ENCODE results near the gene KRT85. TPM values are rescaled to one million over a fixed set of nuclear protein-coding genes. Genes with fewer than 3 reads are reported as not detected.

Gene KRT85
- polyA plus RNA-seq, 2 of the 4 experiments (the other 2 are of a cell fraction): 3.7 TPM; not detected in 1

DNA sequence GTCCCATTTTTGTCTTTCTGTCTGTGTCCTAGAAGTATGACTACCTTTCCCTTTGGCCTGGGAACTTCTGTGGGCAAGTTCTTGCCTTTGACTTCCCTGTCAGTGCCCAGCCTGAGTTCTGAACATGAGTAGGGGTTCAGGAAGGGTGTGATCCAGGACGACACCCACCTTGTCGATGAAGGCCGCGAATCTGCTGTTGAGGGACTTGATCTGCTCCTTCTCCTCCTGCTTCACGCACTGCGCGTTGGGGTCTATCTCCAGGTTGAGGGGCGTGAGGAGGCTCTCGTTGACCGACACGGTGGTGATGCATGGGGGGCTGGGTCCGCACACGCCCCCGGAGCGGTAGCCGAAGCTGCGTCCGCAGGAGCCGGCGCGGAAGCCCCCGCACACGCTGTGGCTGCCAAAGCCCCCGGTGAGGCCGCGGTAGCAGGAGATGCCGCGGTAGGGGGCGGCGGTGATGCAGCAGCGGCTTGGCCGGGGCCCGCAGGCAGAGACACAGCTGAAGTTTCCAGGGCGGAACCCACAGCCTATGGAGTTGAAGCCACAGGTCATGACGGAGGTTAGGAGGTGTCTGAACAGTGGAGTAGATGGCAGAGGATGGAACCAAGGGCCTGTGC is 46.4 kb downstream of the KRT85 start, which contains the start of gene KRT83:
TSS of gene KRT83 (minus strand) at position 615 of the 617 bp plus-strand sequence. CDS start at position 552, 63 bp downstream.
- ATAC-seq (no peak), FAIRE-seq (no peak), DNase-seq (ENCODE audit: low read depth in 1 of 2, low spot score in 1 of 2) (no peak)
- peak within 1 kb of the TSS; percentile 51 to 81; a peak in 4 of 6 replicates for H3K27ac ChIP-seq
- TF ChIP-seq EHMT2 (IDR thresholded peaks at IDR 0.05; ENCODE audit: low read depth) (no peak), SMC3 (IDR thresholded peaks at IDR 0.05) (no peak), MAFK (IDR thresholded peaks at IDR 0.05; ENCODE audit: partially characterized antibody) (no peak), E2F6 (IDR thresholded peaks at IDR 0.05; ENCODE audit: borderline replicate concordance, low read depth) (no peak), RNF2 (IDR thresholded peaks at IDR 0.05; ENCODE audit: borderline replicate concordance, low read depth) (no peak), CHD4 (IDR thresholded peaks at IDR 0.05; ENCODE audit: borderline replicate concordance) (no peak), CHD2 (IDR thresholded peaks at IDR 0.05; ENCODE audit: low read length, partially characterized antibody) (no peak), EP300 (IDR thresholded peaks at IDR 0.05) (no peak), TP53 (CRISPR knock-in tag; IDR thresholded peaks at IDR 0.05) (no peak), JUN (IDR thresholded peaks at IDR 0.05) (no peak), POLR2AphosphoS2 (conservative IDR thresholded peaks at IDR 0.05; ENCODE audit: low read length) (no peak)
- TF ChIP-seq, protein P1, sequence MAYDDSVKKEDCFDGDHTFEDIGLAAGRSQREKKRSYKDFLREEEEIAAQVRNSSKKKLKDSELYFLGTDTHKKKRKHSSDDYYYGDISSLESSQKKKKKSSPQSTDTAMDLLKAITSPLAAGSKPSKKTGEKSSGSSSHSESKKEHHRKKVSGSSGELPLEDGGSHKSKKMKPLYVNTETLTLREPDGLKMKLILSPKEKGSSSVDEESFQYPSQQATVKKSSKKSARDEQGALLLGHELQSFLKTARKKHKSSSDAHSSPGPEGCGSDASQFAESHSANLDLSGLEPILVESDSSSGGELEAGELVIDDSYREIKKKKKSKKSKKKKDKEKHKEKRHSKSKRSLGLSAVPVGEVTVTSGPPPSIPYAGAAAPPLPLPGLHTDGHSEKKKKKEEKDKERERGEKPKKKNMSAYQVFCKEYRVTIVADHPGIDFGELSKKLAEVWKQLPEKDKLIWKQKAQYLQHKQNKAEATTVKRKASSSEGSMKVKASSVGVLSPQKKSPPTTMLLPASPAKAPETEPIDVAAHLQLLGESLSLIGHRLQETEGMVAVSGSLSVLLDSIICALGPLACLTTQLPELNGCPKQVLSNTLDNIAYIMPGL (CRISPR knock-in tag; IDR thresholded peaks at IDR 0.05; ENCODE audit: borderline replicate concordance): no peak
- TF ChIP-seq, protein P2, sequence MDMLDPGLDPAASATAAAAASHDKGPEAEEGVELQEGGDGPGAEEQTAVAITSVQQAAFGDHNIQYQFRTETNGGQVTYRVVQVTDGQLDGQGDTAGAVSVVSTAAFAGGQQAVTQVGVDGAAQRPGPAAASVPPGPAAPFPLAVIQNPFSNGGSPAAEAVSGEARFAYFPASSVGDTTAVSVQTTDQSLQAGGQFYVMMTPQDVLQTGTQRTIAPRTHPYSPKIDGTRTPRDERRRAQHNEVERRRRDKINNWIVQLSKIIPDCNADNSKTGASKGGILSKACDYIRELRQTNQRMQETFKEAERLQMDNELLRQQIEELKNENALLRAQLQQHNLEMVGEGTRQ (IDR thresholded peaks at IDR 0.05): no peak
- TF ChIP-seq, protein P3, sequence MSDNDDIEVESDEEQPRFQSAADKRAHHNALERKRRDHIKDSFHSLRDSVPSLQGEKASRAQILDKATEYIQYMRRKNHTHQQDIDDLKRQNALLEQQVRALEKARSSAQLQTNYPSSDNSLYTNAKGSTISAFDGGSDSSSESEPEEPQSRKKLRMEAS (IDR thresholded peaks at IDR 0.05): no peak
- peaks cover 7% of the 10 kb centered on the region; the same call in 1 of the 3 replicates for H3K4me1 ChIP-seq
- no peak within 1 kb of the TSS for H3K4me2 ChIP-seq
- 93% methylated on average over 34 of the region's 35 CpGs for WGBS (ENCODE audit: missing lambda C conversion rate)
- CTCF ChIA-PET: interaction anchor here (0.8 to 15.7 kb wide), 9 partner anchors 11 to 564 kb away, joined by 3 to 387 read pairs (median 3); partner anchors contain the start of gene KRT86
- POLR2A ChIA-PET: no interaction called here
- no peaks in the 10 kb centered on the region for H3K9me3 ChIP-seq
- H3K4me3 ChIP-seq: no peak within 1 kb of the TSS

- no peak overlapping the region for H3K4me3 ChIP-seq
- FAIRE-seq (no peak), ATAC-seq (peak in 1 of 2 experiments; percentile 51; a peak in 2 of 6 replicates), DNase-seq (ENCODE audit: low read depth in 1 of 2, low spot score in 1 of 2) (peak in 1 of 2 experiments; percentile 59)
- CTCF ChIA-PET: interaction anchor here (0.6 to 15.7 kb wide), 20 partner anchors 8 to 566 kb away, joined by 3 to 387 read pairs (median 4); partner anchors contain the start of gene KRT86
- H3K4me1 ChIP-seq: peaks cover 7% of the 10 kb centered on the region; the same call in 1 of the 3 replicates
- H3K4me2 ChIP-seq: no peak overlapping the region
- no peaks in the 10 kb centered on the region for H3K9me3 ChIP-seq
- WGBS (ENCODE audit: missing lambda C conversion rate): 69% methylated on average over 11 of the region's 11 CpGs
- TF ChIP-seq NPAS2 (CRISPR knock-in tag; IDR thresholded peaks at IDR 0.05; ENCODE audit: borderline replicate concordance): no peak
- TF ChIP-seq HEYL (CRISPR knock-in tag; IDR thresholded peaks at IDR 0.05): no peak
- peak; percentile 29 for TF ChIP-seq CTCF (IDR thresholded peaks at IDR 0.05)
- TF ChIP-seq CBX8 (IDR thresholded peaks at IDR 0.05): no peak
- TF ChIP-seq BHLHE40 (IDR thresholded peaks at IDR 0.05; ENCODE audit: low read depth, low read length): no peak
- no peak for TF ChIP-seq NR3C1 (IDR thresholded peaks at IDR 0.05)
- TF ChIP-seq CHD2 (IDR thresholded peaks at IDR 0.05; ENCODE audit: low read length, partially characterized antibody): no peak
- no peak for TF ChIP-seq RNF2 (IDR thresholded peaks at IDR 0.05; ENCODE audit: borderline replicate concordance, low read depth)
- TF ChIP-seq RAD21 (conservative IDR thresholded peaks at IDR 0.05 in 1 of 2, IDR thresholded peaks at IDR 0.05 in 1 of 2): peak; percentile 52 to 57; a peak in 4 of 5 replicates
- TF ChIP-seq, protein P4, sequence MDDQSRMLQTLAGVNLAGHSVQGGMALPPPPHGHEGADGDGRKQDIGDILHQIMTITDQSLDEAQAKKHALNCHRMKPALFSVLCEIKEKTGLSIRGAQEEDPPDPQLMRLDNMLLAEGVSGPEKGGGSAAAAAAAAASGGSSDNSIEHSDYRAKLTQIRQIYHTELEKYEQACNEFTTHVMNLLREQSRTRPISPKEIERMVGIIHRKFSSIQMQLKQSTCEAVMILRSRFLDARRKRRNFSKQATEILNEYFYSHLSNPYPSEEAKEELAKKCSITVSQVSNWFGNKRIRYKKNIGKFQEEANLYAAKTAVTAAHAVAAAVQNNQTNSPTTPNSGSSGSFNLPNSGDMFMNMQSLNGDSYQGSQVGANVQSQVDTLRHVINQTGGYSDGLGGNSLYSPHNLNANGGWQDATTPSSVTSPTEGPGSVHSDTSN (IDR thresholded peaks at IDR 0.05): no peak
- TF ChIP-seq, protein P5, sequence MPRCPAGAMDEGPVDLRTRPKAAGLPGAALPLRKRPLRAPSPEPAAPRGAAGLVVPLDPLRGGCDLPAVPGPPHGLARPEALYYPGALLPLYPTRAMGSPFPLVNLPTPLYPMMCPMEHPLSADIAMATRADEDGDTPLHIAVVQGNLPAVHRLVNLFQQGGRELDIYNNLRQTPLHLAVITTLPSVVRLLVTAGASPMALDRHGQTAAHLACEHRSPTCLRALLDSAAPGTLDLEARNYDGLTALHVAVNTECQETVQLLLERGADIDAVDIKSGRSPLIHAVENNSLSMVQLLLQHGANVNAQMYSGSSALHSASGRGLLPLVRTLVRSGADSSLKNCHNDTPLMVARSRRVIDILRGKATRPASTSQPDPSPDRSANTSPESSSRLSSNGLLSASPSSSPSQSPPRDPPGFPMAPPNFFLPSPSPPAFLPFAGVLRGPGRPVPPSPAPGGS (IDR thresholded peaks at IDR 0.05): no peak
- peak; percentile 23; the same call in 1 of the 3 replicates for TF ChIP-seq SMC3 (IDR thresholded peaks at IDR 0.05)
- no peak for TF ChIP-seq EHF (CRISPR knock-in tag; IDR thresholded peaks at IDR 0.05)
- H3K27ac ChIP-seq: peak overlapping the region; percentile 51 to 81
- POLR2A ChIA-PET: interaction anchor here (0.5 to 1.7 kb wide), 7 partner anchors 31 to 67 kb away, joined by 3 to 6 read pairs (median 5); no protein-coding TSS in a partner anchor
These were observed 48.2 kb downstream of the KRT85 start for GRCh38 chr12:52319097-52319496.
